H9 (cell line): ENCODE results near the gene MAPK13. TPM values are rescaled to one million over a fixed set of nuclear protein-coding genes. Genes with fewer than 3 reads are reported as not detected.
A peak's percentile ranks its signal among the peaks of the same experiment; 100 is the strongest.

Experiments
- DNase-seq: peaks from one replicate; pipeline ENCODE4 v3.0.0-alpha.2; 2017
- H2AFZ ChIP-seq: one replicate; pipeline ENCODE4 v1.6.1; 2013; ENCODE audit warnings: mild to moderate bottlenecking, low read length, control low read depth, moderate library complexity
- H2AK5ac ChIP-seq: 2 replicates; pipeline ENCODE4 v1.6.1; 2013; ENCODE audit warnings: low read length, control low read depth, mixed read lengths; ENCODE audit not compliant: insufficient read length
- H2BK120ac ChIP-seq: one replicate; pipeline ENCODE4 v1.6.1; 2013; ENCODE audit warnings: low read depth, mild to moderate bottlenecking, low read length, control low read depth, inconsistent platforms; ENCODE audit not compliant: poor library complexity, severe bottlenecking
- H2BK12ac ChIP-seq: 2 replicates; pipeline ENCODE4 v1.6.1; 2013; ENCODE audit warnings: low read length, control low read depth, mixed read lengths, low read depth; ENCODE audit not compliant: insufficient read length
- H2BK15ac ChIP-seq: 2 replicates; pipeline ENCODE4 v1.6.1; 2013; ENCODE audit warnings: low read depth, low read length, control low read depth
- H2BK20ac ChIP-seq: one replicate; pipeline ENCODE4 v1.6.1; 2013; ENCODE audit warnings: low read depth, mild to moderate bottlenecking, low read length, control low read depth, inconsistent platforms; ENCODE audit not compliant: poor library complexity, severe bottlenecking
- H2BK5ac ChIP-seq: 2 replicates; pipeline ENCODE4 v1.6.1; 2013; ENCODE audit warnings: low read length, control low read depth, mixed read lengths; ENCODE audit not compliant: insufficient read length
- H3K14ac ChIP-seq: 2 replicates; pipeline ENCODE4 v1.6.1; 2013; ENCODE audit warnings: low read length, control low read depth; ENCODE audit not compliant: insufficient read depth
- H3K18ac ChIP-seq: 2 replicates; pipeline ENCODE4 v1.6.1; 2013; ENCODE audit warnings: low read depth, mild to moderate bottlenecking, mixed read lengths, low read length, control low read depth; ENCODE audit not compliant: insufficient read length
- H3K23ac ChIP-seq: 2 replicates; pipeline ENCODE4 v1.6.1; 2013; ENCODE audit warnings: low read length, control low read depth, mixed read lengths, low read depth; ENCODE audit not compliant: insufficient read length
- H3K23me2 ChIP-seq: 2 replicates; pipeline ENCODE4 v1.6.1; 2013; ENCODE audit warnings: low read depth, mild to moderate bottlenecking, mixed read lengths, low read length, control low read depth; ENCODE audit not compliant: insufficient read length, poor library complexity, severe bottlenecking
- H3K27ac ChIP-seq: 2 replicates; pipeline ENCODE4 v1.5.1; 2013; ENCODE audit warnings: low read length, control low read depth, mixed read lengths, low read depth; ENCODE audit not compliant: insufficient read length
- H3K27me3 ChIP-seq: 2 replicates; pipeline ENCODE4 v1.6.1; 2013; ENCODE audit warnings: low read length, control low read depth, inconsistent platforms; ENCODE audit not compliant: insufficient read depth
- H3K4ac ChIP-seq: 2 replicates; pipeline ENCODE4 v1.6.1; 2013; ENCODE audit warnings: low read depth, mild to moderate bottlenecking, control low read depth, inconsistent platforms, low read length, moderate library complexity
- H3K4me1 ChIP-seq: 2 replicates; pipeline ENCODE4 v1.6.1; 2013; ENCODE audit warnings: low read length, control low read depth, inconsistent platforms; ENCODE audit not compliant: insufficient read depth
- H3K4me2 ChIP-seq: 2 replicates; pipeline ENCODE4 v1.6.1; 2013; ENCODE audit warnings: low read length, control low read depth, mixed read lengths; ENCODE audit not compliant: insufficient read length, insufficient read depth
- H3K56ac ChIP-seq: 2 replicates; pipeline ENCODE4 v1.6.1; 2013; ENCODE audit warnings: low read depth, mild to moderate bottlenecking, mixed read lengths, low read length, control low read depth; ENCODE audit not compliant: insufficient read length
- H3K79me1 ChIP-seq: 2 replicates; pipeline ENCODE4 v1.6.1; 2013; ENCODE audit warnings: low read depth, mild to moderate bottlenecking, moderate library complexity, low read length, control low read depth, inconsistent platforms; ENCODE audit not compliant: insufficient read depth, poor library complexity, severe bottlenecking
- H3K79me2 ChIP-seq: 2 replicates; pipeline ENCODE4 v1.6.1; 2013; ENCODE audit warnings: low read length, control low read depth, inconsistent platforms; ENCODE audit not compliant: insufficient read depth
- H3K9ac ChIP-seq: 2 replicates; pipeline ENCODE4 v1.6.1; 2013; ENCODE audit warnings: low read length, control low read depth, mixed read lengths; ENCODE audit not compliant: insufficient read length; ENCODE audit errors: extremely low read depth
- H3K9me3 ChIP-seq: one replicate; pipeline ENCODE4 v1.6.1; 2013; ENCODE audit warnings: low read depth, low read length, inconsistent platforms; ENCODE audit not compliant: control insufficient read depth
- H3T11ph ChIP-seq: one replicate; pipeline ENCODE4 v1.6.1; 2013; ENCODE audit warnings: mild to moderate bottlenecking, low read length, control low read depth, inconsistent platforms
- H4K20me1 ChIP-seq: one replicate; pipeline ENCODE4 v1.6.1; 2013; ENCODE audit not compliant: control insufficient read depth, insufficient read length, insufficient read depth
- H4K5ac ChIP-seq: 2 replicates; pipeline ENCODE4 v1.6.1; 2013; ENCODE audit warnings: low read depth, mild to moderate bottlenecking, mixed read lengths, low read length, control low read depth; ENCODE audit not compliant: insufficient read length
- H4K8ac ChIP-seq: replicated peaks from 2 replicates; pipeline ENCODE4 v1.6.1; 2013; ENCODE audit warnings: low read length, control low read depth, mixed read lengths, low read depth; ENCODE audit not compliant: insufficient read length
- H4K91ac ChIP-seq: 2 replicates; pipeline ENCODE4 v1.6.1; 2013; ENCODE audit warnings: low read depth, mild to moderate bottlenecking, moderate library complexity, mixed read lengths, low read length, control low read depth; ENCODE audit not compliant: insufficient read length
- H3K27ac Mint-ChIP-seq, 3 experiments: 2 replicates in 2 of 3; 3 replicates in 1 of 3; pipeline ENCODE4 v1.8.0; 2020 to 2021; ENCODE audit warnings: mixed read lengths in 3 of 3, mild to moderate bottlenecking in 1 of 3, moderate library complexity in 1 of 3
- H3K27me3 Mint-ChIP-seq: 2 replicates; pipeline ENCODE4 v1.8.0; 2021; ENCODE audit warnings: low read depth, mild to moderate bottlenecking, moderate library complexity, mixed read lengths
- H3K36me3 Mint-ChIP-seq, 3 experiments: 2 replicates in 2 of 3; 3 replicates in 1 of 3; pipeline ENCODE4 v1.8.0; 2020 to 2021; ENCODE audit warnings: low read depth in 3 of 3, mixed read lengths in 3 of 3; ENCODE audit not compliant: insufficient read depth in 1 of 3
- H3K4me1 Mint-ChIP-seq, 2 experiments: 2 replicates each; pipeline ENCODE4 v1.8.0; 2020; ENCODE audit warnings: mixed read lengths in 2 of 2
- H3K4me3 Mint-ChIP-seq, 2 experiments: 2 replicates in 1 of 2; 3 replicates in 1 of 2; pipeline ENCODE4 v1.8.0; 2020 to 2021; ENCODE audit warnings: mild to moderate bottlenecking in 2 of 2, mixed read lengths in 2 of 2, moderate library complexity in 1 of 2
- H3K9me3 Mint-ChIP-seq, 2 experiments: 2 replicates in 1 of 2; 3 replicates in 1 of 2; pipeline ENCODE4 v1.8.0; 2020; ENCODE audit warnings: mild to moderate bottlenecking in 2 of 2, mixed read lengths in 2 of 2, moderate library complexity in 1 of 2
- WGBS: extraction: QIAGEN DNeasy Blood & Tissue Kit; methylation state at CpG from one replicate; pipeline ENCODE4 v1.1.7; 2013; ENCODE audit warnings: missing lambda C conversion rate, low lambda C conversion rate, mixed read lengths; ENCODE audit not compliant: insufficient read length; ENCODE audit errors: extremely low coverage; 5-methylcytosine and 5-hydroxymethylcytosine counted together
- long read RNA-seq: library from polyadenylated mRNA; unstranded; transcript quantifications from one replicate; pipeline ENCODE4 v2.0.0, GENCODE V29; 2020
- total RNA-seq: library from RNA; stranded (reverse); gene quantifications from 2 replicates; pipeline ENCODE4 v1.2.1, GENCODE V29; 2021
- TF ChIP-seq, protein P1 (sequence below): fragments of 200-600 bp; sonication (generic); conservative IDR thresholded peaks from 3 replicates; pipeline ENCODE4 v1.8.0; 2021; ENCODE audit warnings: antibody characterized with exemption, mild to moderate bottlenecking

MAPK13 gene
- 18.9 and 19.2 TPM in 2 replicates for total RNA-seq
- long read RNA-seq, full-length matches to known transcripts = 112 of 153 reads
- long read RNA-seq, partial matches to known transcripts = 12 of 153 reads
- long read RNA-seq, other reads (novel, unspliced or antisense) = 29 of 153 reads

- WGBS = no CpG with 5 or more reads among the region's 59 CpGs
- Histone ChIP-seq H3K9ac (no peak within 1 kb of the TSS), H2AFZ (peak within 1 kb of the TSS; percentile 43)
Observed at GRCh38 chr6:36129941-36130666, at the start of gene MAPK13. Gene MAPK13, plus strand, starts transcription at chr6:36130513. Its CDS starts 70 bp downstream, at chr6:36130583.

More at GRCh38 chr6:36129941-36130666, at the start of gene MAPK13:
- Histone ChIP-seq H4K8ac (no peak within 1 kb of the TSS), H3K23me2 (peaks cover 8% of the 10 kb centered on the region), H3K9me3 (no peaks in the 10 kb centered on the region), H3K79me2 (no peaks in the 10 kb centered on the region), H4K20me1 (peaks cover 2% of the 10 kb centered on the region), H3K4me2 (peak within 1 kb of the TSS; percentile 44), H4K91ac (no peak within 1 kb of the TSS), H4K5ac (no peak within 1 kb of the TSS), H3K56ac (no peak within 1 kb of the TSS), H2BK5ac (no peak within 1 kb of the TSS), H2BK15ac (no peak within 1 kb of the TSS), H3K18ac (peak within 1 kb of the TSS; percentile 86), H3K4ac (no peak within 1 kb of the TSS), H3T11ph (no peak within 1 kb of the TSS), H3K14ac (peak within 1 kb of the TSS; percentile 66; the same call in 1 of the 2 replicates), H2BK12ac (no peak within 1 kb of the TSS), H3K27ac (no peak within 1 kb of the TSS), H3K79me1 (no peaks in the 10 kb centered on the region), H2AK5ac (no peak within 1 kb of the TSS), H2BK120ac (no peak within 1 kb of the TSS), H3K4me1 (peaks cover 5% of the 10 kb centered on the region), H3K23ac (no peak within 1 kb of the TSS), H2BK20ac (no peak within 1 kb of the TSS), H3K27me3 (no peaks in the 10 kb centered on the region; the same call in 1 of the 2 replicates)
- TF ChIP-seq, protein P1, sequence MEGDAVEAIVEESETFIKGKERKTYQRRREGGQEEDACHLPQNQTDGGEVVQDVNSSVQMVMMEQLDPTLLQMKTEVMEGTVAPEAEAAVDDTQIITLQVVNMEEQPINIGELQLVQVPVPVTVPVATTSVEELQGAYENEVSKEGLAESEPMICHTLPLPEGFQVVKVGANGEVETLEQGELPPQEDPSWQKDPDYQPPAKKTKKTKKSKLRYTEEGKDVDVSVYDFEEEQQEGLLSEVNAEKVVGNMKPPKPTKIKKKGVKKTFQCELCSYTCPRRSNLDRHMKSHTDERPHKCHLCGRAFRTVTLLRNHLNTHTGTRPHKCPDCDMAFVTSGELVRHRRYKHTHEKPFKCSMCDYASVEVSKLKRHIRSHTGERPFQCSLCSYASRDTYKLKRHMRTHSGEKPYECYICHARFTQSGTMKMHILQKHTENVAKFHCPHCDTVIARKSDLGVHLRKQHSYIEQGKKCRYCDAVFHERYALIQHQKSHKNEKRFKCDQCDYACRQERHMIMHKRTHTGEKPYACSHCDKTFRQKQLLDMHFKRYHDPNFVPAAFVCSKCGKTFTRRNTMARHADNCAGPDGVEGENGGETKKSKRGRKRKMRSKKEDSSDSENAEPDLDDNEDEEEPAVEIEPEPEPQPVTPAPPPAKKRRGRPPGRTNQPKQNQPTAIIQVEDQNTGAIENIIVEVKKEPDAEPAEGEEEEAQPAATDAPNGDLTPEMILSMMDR = no peak
- Mint-ChIP-seq H3K27ac (no peak within 1 kb of the TSS), H3K27me3 (peaks cover 10% of the 10 kb centered on the region), H3K9me3 (peaks cover 0 to 2% of the 10 kb centered on the region in 2 experiments; a peak in 1 of 5 replicates), H3K4me3 (peak within 1 kb of the TSS; percentile 64 to 77), H3K36me3 (peaks cover 0 to 1% (median 0%) of the 10 kb centered on the region in 3 experiments; a peak in 2 of 7 replicates), H3K4me1 (peaks cover 22 to 24% of the 10 kb centered on the region in 2 experiments)
- DNase-seq = peak; percentile 59
